Measurements from ENCODE around the gene ZNRF4. TPM values are rescaled to one million over a fixed set of nuclear protein-coding genes. Genes with fewer than 3 reads are reported as not detected.

The ZNRF4 gene
- total and polyA plus RNA-seq, 7 donors: not detected

DNA sequence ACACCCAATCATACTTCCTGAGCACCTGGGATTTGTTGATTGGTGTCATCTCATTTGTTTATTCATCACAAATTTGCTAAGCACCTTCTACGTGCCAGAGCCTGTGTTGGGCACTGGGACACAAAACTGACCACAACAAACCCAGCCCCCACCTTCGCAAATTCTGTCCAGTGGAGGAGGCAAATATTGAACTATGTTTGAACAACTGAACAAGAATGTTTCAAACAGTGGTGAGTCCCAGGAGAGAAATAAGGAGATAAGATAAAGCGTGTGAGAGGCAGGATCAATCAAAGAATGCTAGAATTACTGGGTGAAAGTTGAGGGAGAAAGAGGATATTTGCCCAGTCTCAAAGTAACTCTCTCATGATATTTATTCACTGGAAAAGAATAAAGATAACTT lies 8.7 kb downstream of the ZNRF4 start:
- Histone ChIP-seq H3K9me3 (no peaks in the 10 kb centered on the region), H3K4me3 (no peak overlapping the region), H3K36me3 (ENCODE audit: insufficient read depth in 1 of 2, low read depth in 1 of 2) (no peaks in the 10 kb centered on the region), H3K27ac (no peak overlapping the region), H3K27me3 (ENCODE audit: insufficient read depth in 3 of 3, low read length in 2 of 3) (peaks cover 0 to 14% (median 0%) of the 10 kb centered on the region in 3 donors), H3K4me1 (no peaks in the 10 kb centered on the region)
- DNase-seq: no peak
- TF ChIP-seq, protein P1, sequence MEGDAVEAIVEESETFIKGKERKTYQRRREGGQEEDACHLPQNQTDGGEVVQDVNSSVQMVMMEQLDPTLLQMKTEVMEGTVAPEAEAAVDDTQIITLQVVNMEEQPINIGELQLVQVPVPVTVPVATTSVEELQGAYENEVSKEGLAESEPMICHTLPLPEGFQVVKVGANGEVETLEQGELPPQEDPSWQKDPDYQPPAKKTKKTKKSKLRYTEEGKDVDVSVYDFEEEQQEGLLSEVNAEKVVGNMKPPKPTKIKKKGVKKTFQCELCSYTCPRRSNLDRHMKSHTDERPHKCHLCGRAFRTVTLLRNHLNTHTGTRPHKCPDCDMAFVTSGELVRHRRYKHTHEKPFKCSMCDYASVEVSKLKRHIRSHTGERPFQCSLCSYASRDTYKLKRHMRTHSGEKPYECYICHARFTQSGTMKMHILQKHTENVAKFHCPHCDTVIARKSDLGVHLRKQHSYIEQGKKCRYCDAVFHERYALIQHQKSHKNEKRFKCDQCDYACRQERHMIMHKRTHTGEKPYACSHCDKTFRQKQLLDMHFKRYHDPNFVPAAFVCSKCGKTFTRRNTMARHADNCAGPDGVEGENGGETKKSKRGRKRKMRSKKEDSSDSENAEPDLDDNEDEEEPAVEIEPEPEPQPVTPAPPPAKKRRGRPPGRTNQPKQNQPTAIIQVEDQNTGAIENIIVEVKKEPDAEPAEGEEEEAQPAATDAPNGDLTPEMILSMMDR (IDR thresholded peaks at IDR 0.05): no peak
- WGBS, 3 donors: 73 to 86% (median 79%) methylated on average over 3 of the region's 3 CpGs
- ATAC-seq: no peak
- intact Hi-C loops (cut with DNase I): no loop called here

DNA sequence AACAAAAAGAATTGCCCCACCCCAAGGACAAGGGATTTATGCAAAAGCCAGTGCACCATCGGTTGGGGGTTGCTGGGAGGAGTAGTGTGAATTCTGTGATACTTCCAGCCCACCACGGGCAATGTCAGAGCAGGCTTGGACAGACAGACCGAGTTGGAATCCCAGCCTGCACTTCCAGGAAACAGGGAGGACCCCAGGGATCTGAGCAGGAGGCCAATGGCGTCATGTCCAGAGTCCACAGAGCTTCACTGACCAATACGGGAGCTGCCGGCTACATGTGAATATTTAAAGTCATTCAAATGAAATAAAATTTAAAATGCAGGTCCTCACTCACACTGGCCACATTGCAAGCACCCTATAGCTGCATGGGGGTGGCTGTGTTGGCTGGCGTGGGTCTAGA lies 10.9 kb downstream of the ZNRF4 start:
- H3K4me1 ChIP-seq: no peaks in the 10 kb centered on the region
- 42 to 48% (median 43%) methylated on average over 7 of the region's 7 CpGs for WGBS, 3 donors
- no peak for ATAC-seq

DNA sequence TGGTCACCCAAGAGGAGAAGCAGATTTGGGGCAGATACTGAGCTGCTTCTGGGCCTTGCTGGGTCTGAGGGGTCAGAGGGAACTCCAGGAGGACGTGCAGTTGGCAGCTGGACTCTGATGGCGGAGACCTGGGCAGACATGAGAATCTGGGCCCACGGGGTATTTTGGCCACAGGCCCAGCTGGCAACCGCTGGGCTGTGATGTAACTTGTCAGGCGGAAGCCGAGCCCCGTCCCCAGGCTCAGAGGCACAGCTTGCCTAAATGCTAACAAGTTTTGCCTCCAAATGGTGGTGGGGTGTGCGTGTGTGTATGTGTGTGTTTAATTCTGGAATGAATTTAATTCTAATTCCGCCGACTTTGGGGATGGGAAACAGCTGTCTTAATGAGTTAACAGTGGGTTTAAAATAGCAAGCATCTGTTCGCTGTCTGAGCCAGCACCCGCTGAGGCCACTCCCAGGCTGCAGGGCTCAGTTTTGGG lies 11.6 kb downstream of the ZNRF4 start:
- Histone ChIP-seq H3K27ac (no peak overlapping the region), H3K4me1 (no peaks in the 10 kb centered on the region), H3K27me3 (ENCODE audit: insufficient read depth in 3 of 3, low read length in 2 of 3) (peaks cover 0 to 22% (median 0%) of the 10 kb centered on the region in 3 donors), H3K9me3 (no peaks in the 10 kb centered on the region), H3K36me3 (ENCODE audit: insufficient read depth in 1 of 2, low read depth in 1 of 2) (no peaks in the 10 kb centered on the region), H3K4me3 (no peak overlapping the region)
- intact Hi-C loops (cut with DNase I): no loop called here
- TF ChIP-seq, protein P1 (IDR thresholded peaks at IDR 0.05): no peak
- ATAC-seq: no peak
- WGBS, 3 donors: 8 to 14% (median 10%) methylated on average over 12 of the region's 12 CpGs
- no peak for DNase-seq

More for the DNA sequence above, 10.9 kb downstream of the ZNRF4 start:
- Histone ChIP-seq H3K27me3 (ENCODE audit: insufficient read depth in 3 of 3, low read length in 2 of 3) (peaks cover 0 to 21% (median 0%) of the 10 kb centered on the region in 3 donors), H3K9me3 (no peaks in the 10 kb centered on the region), H3K4me3 (no peak overlapping the region), H3K27ac (no peak overlapping the region), H3K36me3 (ENCODE audit: insufficient read depth in 1 of 2, low read depth in 1 of 2) (no peaks in the 10 kb centered on the region)
- DNase-seq: no peak
- intact Hi-C loops (cut with DNase I): no loop called here
- TF ChIP-seq, protein P1 (IDR thresholded peaks at IDR 0.05): no peak

DNA sequence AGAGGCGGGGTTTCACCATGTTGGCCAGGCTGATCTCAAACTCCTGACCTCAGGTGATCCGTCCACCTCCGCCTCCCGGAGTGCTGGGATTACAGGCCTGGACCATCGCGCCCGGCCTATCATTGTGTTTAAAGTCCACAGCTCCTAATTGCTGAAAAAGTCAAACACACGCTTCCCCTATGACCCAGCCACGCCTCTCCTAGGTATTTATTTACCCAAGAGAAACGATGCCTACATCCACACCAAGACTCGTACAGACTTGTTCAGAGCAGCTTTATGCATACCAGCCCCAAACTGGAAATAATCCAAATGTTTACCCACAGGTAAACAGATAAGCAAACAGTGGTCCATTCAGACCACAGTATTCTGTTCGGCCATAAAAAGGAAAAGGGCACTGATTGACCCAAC lies 15.1 kb downstream of the ZNRF4 start:
- no peak for ATAC-seq
- Histone ChIP-seq H3K4me3 (no peak overlapping the region), H3K27me3 (ENCODE audit: insufficient read depth in 3 of 3, low read length in 2 of 3) (peaks cover 0 to 21% (median 0%) of the 10 kb centered on the region in 3 donors), H3K27ac (no peak overlapping the region), H3K36me3 (ENCODE audit: insufficient read depth in 1 of 2, low read depth in 1 of 2) (no peaks in the 10 kb centered on the region), H3K4me1 (no peaks in the 10 kb centered on the region), H3K9me3 (no peaks in the 10 kb centered on the region)
- TF ChIP-seq, protein P1 (IDR thresholded peaks at IDR 0.05): no peak
- no peak for DNase-seq
- intact Hi-C loops (cut with DNase I): no loop called here
- 64 to 72% (median 65%) methylated on average over 12 of the region's 12 CpGs for WGBS, 3 donors

DNA sequence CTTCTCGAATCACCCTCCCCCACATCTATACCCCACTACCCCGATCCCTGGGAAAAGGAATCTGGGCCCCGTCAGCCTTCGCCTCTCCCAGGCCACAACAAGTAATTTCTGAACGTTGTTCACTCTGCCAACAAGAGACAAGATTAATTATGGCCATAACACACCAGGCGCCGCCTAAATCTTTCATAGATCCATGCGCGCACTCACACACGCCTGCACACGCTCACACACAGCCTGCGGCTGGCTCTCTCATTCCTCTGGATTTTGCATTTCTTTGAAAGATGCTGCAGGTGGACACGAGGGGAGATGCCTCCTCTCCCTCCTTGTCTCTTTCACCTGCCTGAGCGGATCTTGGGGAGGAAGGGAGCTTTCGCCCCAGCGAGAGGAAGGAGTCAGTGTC lies 17.1 kb downstream of the ZNRF4 start:
- Histone ChIP-seq H3K4me3 (no peak overlapping the region), H3K4me1 (no peaks in the 10 kb centered on the region), H3K36me3 (ENCODE audit: insufficient read depth in 1 of 2, low read depth in 1 of 2) (no peaks in the 10 kb centered on the region), H3K27me3 (ENCODE audit: insufficient read depth in 3 of 3, low read length in 2 of 3) (peaks cover 0 to 26% (median 0%) of the 10 kb centered on the region in 3 donors), H3K27ac (no peak overlapping the region), H3K9me3 (no peaks in the 10 kb centered on the region)
- intact Hi-C loops (cut with DNase I): no loop called here
- no peak for DNase-seq
- no peak for ATAC-seq
- 63 to 71% (median 66%) methylated on average over 16 of the region's 16 CpGs for WGBS, 3 donors
- TF ChIP-seq, protein P1 (IDR thresholded peaks at IDR 0.05): no peak
